Testis (tissue), 2 donors: ENCODE measurements around the gene SGSM2.

Experiments
- CTCF ChIP-seq, 3 experiments: fragments of 450-650 bp in 2 of 3; fragments of 200-600 bp in 1 of 3; sonication (generic) in 1 of 3; IDR thresholded peaks; one replicate each; pipeline ENCODE4 v1.5.1; 2016 to 2019; ENCODE audit warnings: antibody characterized with exemption in 3 of 3, mild to moderate bottlenecking in 2 of 3, moderate library complexity in 1 of 3
- POLR2A ChIP-seq: fragments of 450-650 bp; IDR thresholded peaks from one replicate; pipeline ENCODE4 v1.6.1; 2017; ENCODE audit warnings: antibody characterized with exemption, mild to moderate bottlenecking, moderate library complexity

- TF ChIP-seq POLR2A (no peak), CTCF (IDR thresholded peaks at IDR 0.05) (no peak)
Measured at GRCh38 chr17:2304931-2305330, 32.4 kb upstream of the SGSM2 start.
